CMK (cell line): ENCODE results near the gene GPX8.

Experiments used
- DNase-seq: peaks from one replicate; pipeline ENCODE4 v3.0.0-alpha.2; 2010; ENCODE audit warnings: low read depth

The GPX8 gene

GRCh38 chr5:55159763-55160492 lies at the start of gene GPX8:
GPX8 (plus strand) TSS chr5:55160171; CDS start chr5:55160193, 22 bp downstream.
- DNase-seq = no peak

GRCh38 chr5:55110217-55110616 lies 49.8 kb upstream of the GPX8 start:
- DNase-seq = no peak

GRCh38 chr5:55113327-55113726 lies 46.6 kb upstream of the GPX8 start:
- no peak for DNase-seq

DNA sequence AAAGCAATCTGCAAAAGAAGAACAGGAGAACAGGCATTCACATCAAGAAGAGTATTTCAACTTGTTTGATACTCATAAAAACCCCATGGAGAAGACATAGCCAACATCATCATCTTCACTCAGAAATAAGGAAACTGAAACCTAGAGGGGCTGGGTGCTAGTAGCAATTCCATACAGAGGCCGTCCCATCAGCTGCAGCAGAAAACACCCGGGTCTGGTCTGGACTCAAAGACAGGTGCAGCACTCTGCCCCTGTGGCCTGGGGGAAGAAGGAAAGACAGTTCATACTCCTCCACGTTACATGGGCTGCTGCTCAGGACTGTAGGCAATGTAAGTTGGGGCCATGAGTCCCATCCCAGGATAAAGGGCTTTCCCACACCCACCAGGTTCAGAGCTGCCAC lies 45.9 kb upstream of the GPX8 start:
- DNase-seq = no peak

- no peak for DNase-seq
Observed at GRCh38 chr5:55123365-55123764, 36.6 kb upstream of the GPX8 start.

DNA sequence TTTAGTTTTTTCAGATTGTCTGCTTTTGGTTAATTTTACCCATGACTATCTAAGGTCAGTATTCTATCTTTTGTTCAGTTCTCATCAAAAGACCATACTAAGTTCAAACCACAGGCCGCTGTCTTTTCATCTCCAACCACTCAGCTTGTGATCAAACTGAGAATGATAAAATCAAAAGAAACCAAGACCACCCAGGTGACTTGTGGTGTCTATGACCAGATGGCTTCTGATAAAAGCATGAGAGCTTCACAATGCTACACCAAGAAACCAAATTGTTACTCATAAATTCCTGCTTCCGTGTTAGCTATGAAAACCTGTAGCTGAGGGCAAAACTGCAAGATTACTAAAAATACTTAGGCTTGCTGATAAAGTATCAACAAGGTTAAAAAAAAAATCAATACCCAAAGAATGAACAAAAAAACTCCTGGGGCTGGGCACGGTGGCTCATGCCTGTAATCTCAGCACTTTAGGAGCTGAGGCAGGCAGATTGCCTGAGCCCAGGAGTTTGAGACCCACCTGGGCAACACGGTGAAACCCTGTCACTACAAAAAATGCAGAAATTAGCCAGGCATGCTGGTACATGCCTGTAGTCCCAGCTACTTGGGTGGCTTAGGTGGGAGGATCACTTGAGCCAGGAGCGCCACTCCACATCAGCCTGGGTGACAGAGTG lies 25.8 kb upstream of the GPX8 start:
- DNase-seq = no peak

DNA sequence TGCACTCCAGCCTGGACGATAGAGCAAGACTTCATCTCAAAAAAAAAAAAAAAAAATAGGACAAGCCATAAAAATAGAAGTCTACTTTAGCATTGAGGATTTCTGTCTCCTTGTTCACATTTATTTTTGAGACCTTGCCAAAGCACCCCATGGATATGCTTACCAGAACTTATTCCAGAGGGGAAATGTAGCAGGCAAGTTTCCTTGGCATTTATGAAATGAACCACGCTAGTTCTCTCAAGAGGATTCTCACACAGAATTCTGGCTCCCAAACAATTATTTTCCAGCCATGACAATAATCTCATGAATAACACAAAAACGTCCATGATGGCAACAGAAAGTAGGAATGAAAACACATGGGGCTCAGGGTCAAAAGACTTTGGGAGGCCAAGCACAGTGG lies 23.4 kb upstream of the GPX8 start:
- no peak for DNase-seq

DNA sequence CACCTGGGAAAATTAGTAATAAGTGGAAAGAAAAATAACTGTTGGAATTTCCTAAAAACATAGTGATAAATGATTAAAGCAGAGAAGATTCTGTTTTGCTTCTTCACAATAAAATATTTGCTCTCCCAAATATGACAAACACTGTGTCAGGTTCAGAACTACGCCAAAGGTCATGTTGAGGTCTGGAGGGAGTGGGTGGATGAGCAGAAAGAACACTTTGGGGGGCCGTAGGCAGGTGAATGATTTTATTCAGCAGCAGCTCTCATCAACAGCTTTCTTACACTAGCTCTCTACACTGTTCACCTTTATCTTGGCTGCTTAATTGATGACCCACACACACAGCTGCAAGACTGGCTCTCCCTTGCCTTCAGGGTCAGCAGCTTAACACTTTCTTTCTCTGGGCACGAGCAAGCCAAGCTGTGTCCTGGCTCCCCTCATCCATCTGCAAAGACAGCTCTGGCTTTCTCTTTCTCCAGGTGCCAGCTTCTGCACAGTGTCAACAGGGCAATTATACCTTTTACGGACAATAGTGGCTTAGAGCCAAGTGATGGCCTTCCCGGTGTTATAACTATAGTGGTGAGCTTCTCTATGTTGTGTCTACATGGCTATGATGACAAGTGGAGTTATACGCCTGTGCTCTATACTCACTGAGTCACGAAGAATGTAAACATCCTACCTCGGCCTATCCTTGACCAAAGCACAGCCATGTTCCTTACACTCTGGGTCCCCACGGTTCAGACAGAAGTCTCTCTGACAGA lies 18.9 kb upstream of the GPX8 start:
- DNase-seq = no peak

GRCh38 chr5:55141945-55142690 lies 17.9 kb upstream of the GPX8 start:
- DNase-seq = no peak

- no peak for DNase-seq
Observed at GRCh38 chr5:55143624-55144023, 16.3 kb upstream of the GPX8 start.

GRCh38 chr5:55146080-55146479 lies 13.9 kb upstream of the GPX8 start:
- no peak for DNase-seq

DNA sequence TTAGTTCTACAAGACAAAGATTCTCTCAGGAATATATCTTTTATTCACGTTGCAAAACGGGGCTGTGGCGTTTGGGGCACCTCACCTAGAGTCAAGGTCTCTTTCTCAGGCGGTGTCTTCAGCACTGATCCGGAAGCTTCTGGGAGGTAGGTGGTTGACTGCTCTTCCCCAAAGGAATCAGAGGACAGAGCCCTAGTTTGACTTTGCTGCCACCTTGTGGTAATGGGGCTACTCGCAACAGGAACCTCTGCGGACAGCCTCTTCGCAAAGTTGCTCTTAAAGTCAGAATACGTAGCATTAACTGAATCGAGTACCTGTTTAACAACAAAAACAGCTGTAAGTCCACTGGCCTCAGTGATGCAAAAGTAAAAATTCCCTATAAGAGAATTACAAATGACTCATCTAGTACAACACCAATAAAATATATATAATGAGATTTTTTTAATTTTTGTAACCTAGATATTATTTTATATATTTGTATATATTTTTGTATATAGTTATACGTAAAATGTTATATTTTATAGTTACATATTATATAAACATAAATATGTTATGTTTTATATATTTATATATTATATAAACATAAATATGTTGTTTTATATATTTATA lies 13.3 kb upstream of the GPX8 start:
- peak; percentile 12 for DNase-seq

GRCh38 chr5:55149308-55149795 lies 10.6 kb upstream of the GPX8 start:
- DNase-seq = no peak

DNA sequence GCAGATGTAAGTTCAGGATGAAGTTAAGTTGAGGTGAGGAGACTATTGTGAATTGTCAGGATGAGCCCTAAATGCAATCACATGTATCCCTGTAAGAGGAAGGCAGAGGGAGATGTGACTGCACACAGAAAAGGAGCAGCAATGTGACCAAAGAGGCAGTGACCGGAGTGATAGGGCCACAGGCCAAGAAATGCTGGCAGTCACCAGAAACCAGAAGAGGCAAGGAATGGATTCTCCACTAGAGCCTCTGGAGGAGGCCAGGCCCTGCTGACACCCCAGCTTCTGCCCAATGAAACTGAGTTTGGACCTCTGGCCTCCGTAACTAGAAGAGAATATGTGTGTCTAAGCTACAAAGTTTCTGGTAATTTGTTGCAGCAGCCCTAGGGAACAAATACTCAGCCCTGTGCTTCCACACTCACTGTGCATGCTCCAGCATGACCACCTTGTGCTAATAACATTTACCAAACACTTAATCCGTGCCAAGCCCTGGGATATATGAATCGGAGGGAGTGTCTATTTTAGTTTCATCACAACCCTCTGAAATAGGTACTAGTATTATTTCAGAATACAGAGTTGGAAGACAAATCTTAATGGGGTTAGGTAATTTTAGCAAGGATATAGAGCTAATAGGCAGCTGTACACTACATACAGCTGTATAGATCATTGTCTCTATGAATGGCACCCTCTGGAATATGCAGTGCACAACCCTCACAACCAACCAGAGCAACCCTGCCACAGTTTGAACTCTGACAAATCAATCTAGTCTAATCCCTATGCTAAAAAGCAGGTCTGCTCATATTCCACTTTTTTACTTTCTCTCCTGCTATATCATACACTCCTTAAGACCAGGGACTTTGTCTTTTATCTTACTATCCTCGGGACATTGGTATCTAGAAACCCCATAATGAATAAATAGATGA lies 7.8 kb upstream of the GPX8 start:
- no peak for DNase-seq

DNA sequence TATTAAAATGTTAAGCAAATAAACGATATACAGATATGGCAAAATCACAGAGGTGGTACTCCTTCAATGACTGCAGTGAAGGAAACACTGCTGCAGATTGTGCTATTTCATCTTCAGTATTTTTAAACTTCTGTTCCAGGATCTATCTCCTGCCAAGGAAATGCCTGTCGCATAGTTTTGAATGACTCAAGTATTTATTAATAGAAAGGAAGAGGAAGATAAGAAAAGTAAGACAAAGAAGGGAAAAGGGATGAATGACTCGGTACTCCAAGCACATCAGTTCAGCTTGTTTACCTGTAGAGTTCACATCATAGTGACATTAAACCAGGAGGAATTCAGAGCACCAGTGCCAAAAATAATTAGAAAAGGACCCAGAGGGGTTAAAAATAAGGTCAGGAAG lies 5.1 kb upstream of the GPX8 start:
- DNase-seq = no peak

- no peak for DNase-seq
Observed at GRCh38 chr5:55160493-55161209, 680 bp downstream of the GPX8 start.

DNA sequence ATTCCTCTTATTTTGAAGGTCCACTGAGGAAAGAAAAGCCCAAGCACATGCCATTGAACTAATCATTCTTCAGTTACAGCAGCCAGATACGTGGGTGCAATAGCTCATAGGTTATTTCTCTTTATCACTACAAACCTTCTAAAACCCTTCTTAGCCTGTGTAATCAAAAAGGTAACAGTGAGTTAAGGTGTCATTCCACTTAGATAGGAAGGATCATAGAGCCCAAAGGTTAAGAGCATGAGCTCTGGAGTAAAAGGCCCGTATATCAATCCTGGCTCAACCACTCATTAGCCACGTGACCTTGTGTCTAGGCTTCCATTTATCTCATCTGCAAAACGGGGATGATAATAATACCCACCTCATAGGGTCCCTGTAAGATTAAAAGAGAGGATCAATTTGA lies 2.7 kb downstream of the GPX8 start:
- no peak for DNase-seq

DNA sequence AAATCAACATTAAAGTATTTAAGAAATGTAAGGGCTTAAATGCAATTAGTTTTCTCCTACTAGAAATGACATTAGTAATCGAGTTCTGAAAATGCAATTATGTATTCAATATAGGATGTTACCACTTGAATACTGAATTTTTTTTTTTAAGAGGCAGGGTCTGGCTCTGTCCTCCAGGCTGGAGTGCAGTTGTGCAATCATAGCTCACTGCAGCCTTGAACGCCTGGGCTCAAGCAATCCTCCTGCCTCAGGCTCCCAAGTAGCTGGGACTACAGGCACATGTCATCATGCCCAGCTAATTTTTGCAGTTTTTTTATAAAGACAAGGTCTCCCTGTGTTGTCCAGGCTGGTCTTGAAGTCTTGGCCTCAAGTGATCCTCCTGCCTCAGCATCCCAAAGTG lies 11.5 kb downstream of the GPX8 start:
- no peak for DNase-seq

DNA sequence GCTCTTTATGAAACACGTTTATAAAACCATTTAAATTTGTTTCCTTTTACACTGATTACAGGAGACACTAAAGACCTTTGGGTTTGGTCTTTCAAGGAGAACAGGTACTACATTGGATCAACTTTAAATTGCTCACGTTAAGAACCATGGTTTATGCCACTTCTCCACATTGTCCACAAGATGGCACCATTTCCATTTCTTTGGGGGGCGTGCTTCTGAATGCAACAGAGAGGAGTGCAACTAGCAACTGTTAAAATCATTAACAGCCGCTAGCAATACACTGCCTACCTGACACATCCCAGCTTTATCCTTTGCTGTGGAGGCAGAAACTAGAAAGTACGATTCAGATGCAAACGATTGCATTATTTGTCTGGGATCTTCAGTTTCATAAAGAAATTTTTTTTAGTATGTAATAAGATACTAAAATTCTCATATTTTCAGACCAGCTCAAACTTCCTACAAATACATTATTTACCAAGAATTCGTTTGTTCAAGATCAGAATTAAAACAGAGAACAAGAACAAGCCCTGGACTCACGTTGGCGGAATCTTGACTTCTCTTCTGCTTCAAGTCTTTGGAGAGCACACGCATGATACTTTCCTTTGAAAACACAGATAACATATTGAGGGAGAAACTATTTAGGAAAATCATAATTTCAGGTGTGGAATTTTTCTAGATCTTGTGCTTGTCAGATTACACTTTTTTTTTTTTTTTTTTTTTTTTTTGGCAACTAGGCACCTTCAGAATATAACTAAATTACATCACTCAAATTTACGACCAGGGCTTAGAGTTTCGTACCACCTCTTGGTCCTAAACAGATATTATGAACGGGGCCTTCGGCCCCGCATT lies 12.3 kb downstream of the GPX8 start:
- peak; percentile 42 for DNase-seq
